Activated CD8-positive, alpha-beta T cell treated with anti-CD3 and anti-CD28 coated beads for 36 hours (primary cell): ENCODE results near the gene CDKL1. TPM values are rescaled to one million over a fixed set of nuclear protein-coding genes. Genes with fewer than 3 reads are reported as not detected.

Source experiments
- ATAC-seq: fragments of 200-7000 bp; cut with Tn5 transposase; one replicate; pipeline ENCODE4 v1.10.0; 2021; ENCODE audit warnings: mild to moderate bottlenecking, moderate library complexity
- CTCF ChIA-PET: fragments of 350-600 bp; sonication (Branson Sonifier 250); formaldehyde crosslinking; loops from one replicate; lab custom pipeline; 2021; ENCODE audit warnings: antibody characterized with exemption; lab: Charles Lee
- POLR2A ChIA-PET: fragments of 350-600 bp; sonication (Branson Sonifier 250); formaldehyde crosslinking; loops from one replicate; lab custom pipeline; 2021; ENCODE audit warnings: antibody characterized with exemption; lab: Charles Lee
- DNase-seq: peaks from one replicate; pipeline ENCODE4 v3.0.0-alpha.2; 2020
- H3K27ac Mint-ChIP-seq: one replicate; pipeline ENCODE4 v1.8.0; 2021; ENCODE audit warnings: mild to moderate bottlenecking, mixed read lengths
- H3K27me3 Mint-ChIP-seq: one replicate; pipeline ENCODE4 v1.8.0; 2021; ENCODE audit warnings: mixed read lengths
- H3K36me3 Mint-ChIP-seq: one replicate; pipeline ENCODE4 v1.8.0; 2021; ENCODE audit warnings: low read depth, mixed read lengths
- H3K4me1 Mint-ChIP-seq: one replicate; pipeline ENCODE4 v1.8.0; 2021; ENCODE audit warnings: low read depth, mixed read lengths
- H3K4me3 Mint-ChIP-seq: one replicate; pipeline ENCODE4 v1.8.0; 2021; ENCODE audit warnings: mild to moderate bottlenecking, moderate library complexity, mixed read lengths
- H3K9me3 Mint-ChIP-seq: one replicate; pipeline ENCODE4 v1.8.0; 2021; ENCODE audit warnings: mixed read lengths
- CTCF ChIP-seq: fragments of 200-600 bp; IDR thresholded peaks from one replicate; pipeline ENCODE4 v1.8.0; 2022; ENCODE audit warnings: antibody characterized with exemption, mild to moderate bottlenecking
- intact Hi-C: fragments of 100-400 bp; cut with micrococcal nuclease; formaldehyde crosslinking; loops from one replicate; pipeline ENCODE4 v1.10.0; 2022
- total RNA-seq, 2 experiments: library from RNA; stranded (reverse); gene quantifications; one replicate each; pipeline ENCODE4 v1.2.3, GENCODE V29; 2021

Gene CDKL1
- total RNA-seq, 2 experiments from 2014 or later, result 3.3 to 7.7 TPM

- ATAC-seq, result no peak
Observed at GRCh38 chr14:50308363-50308915, 88.2 kb downstream of the CDKL1 start.

GRCh38 chr14:50303744-50304471 lies 92.8 kb downstream of the CDKL1 start:
- Mint-ChIP-seq H3K27ac (no peak overlapping the region), H3K4me3 (no peak overlapping the region), H3K27me3 (no peaks in the 10 kb centered on the region), H3K4me1 (peaks cover 3% of the 10 kb centered on the region), H3K9me3 (no peaks in the 10 kb centered on the region), H3K36me3 (peaks cover 17% of the 10 kb centered on the region)
- ATAC-seq (no peak), DNase-seq (no peak)
- TF ChIP-seq CTCF, result no peak
- ChIA-PET CTCF (no interaction called here), POLR2A (no interaction called here)
- intact Hi-C loops, result no loop called here

More at GRCh38 chr14:50308363-50308915, 88.2 kb downstream of the CDKL1 start:
- ChIA-PET POLR2A (no interaction called here), CTCF (interaction anchor here (1.1 kb wide), 1 partner anchor 12 kb away, joined by 3 read pairs; no protein-coding TSS in a partner anchor)
- peaks cover 16% of the 10 kb centered on the region for H3K4me1 Mint-ChIP-seq
- no peaks in the 10 kb centered on the region for H3K27me3 Mint-ChIP-seq
- H3K27ac Mint-ChIP-seq, result no peak overlapping the region
- peaks cover 1% of the 10 kb centered on the region for H3K9me3 Mint-ChIP-seq
- intact Hi-C loops, result no loop called here
- H3K36me3 Mint-ChIP-seq, result peaks cover 8% of the 10 kb centered on the region
- no peak for TF ChIP-seq CTCF
- no peak overlapping the region for H3K4me3 Mint-ChIP-seq
- no peak for DNase-seq

GRCh38 chr14:50301914-50302313 lies 94.8 kb downstream of the CDKL1 start:
- POLR2A ChIA-PET, result interaction anchor here (1.0 kb wide), 1 partner anchor 238 kb away, joined by 3 read pairs; no protein-coding TSS in a partner anchor
- Mint-ChIP-seq H3K27me3 (no peaks in the 10 kb centered on the region), H3K27ac (no peak overlapping the region), H3K4me3 (no peak overlapping the region), H3K4me1 (peaks cover 4% of the 10 kb centered on the region), H3K9me3 (no peaks in the 10 kb centered on the region), H3K36me3 (peaks cover 16% of the 10 kb centered on the region)
- TF ChIP-seq CTCF, result no peak
- CTCF ChIA-PET, result no interaction called here
- intact Hi-C loops, result no loop called here
- no peak for ATAC-seq
- no peak for DNase-seq

- Mint-ChIP-seq H3K27me3 (no peaks in the 10 kb centered on the region), H3K36me3 (peaks cover 16% of the 10 kb centered on the region), H3K9me3 (no peaks in the 10 kb centered on the region), H3K27ac (no peak overlapping the region), H3K4me1 (peaks cover 4% of the 10 kb centered on the region), H3K4me3 (no peak overlapping the region)
- no peak for DNase-seq
- intact Hi-C loops, result no loop called here
- ChIA-PET CTCF (no interaction called here), POLR2A (no interaction called here)
- no peak for TF ChIP-seq CTCF
- ATAC-seq, result no peak
Observed at GRCh38 chr14:50299585-50299984, 97.1 kb downstream of the CDKL1 start.

GRCh38 chr14:50290306-50290705 lies 106.4 kb downstream of the CDKL1 start:
- Mint-ChIP-seq H3K36me3 (peaks cover 13% of the 10 kb centered on the region), H3K9me3 (no peaks in the 10 kb centered on the region), H3K4me3 (no peak overlapping the region), H3K27me3 (no peaks in the 10 kb centered on the region), H3K4me1 (no peaks in the 10 kb centered on the region), H3K27ac (no peak overlapping the region)
- no peak for ATAC-seq
- ChIA-PET CTCF (no interaction called here), POLR2A (no interaction called here)
- TF ChIP-seq CTCF, result no peak
- intact Hi-C loops, result no loop called here
- DNase-seq, result no peak
